ENCODE measurements around the gene TFDP2.
"Not testable (repeated sequence)": the region's sequence is repeated elsewhere in the genome, so short reads cannot be mapped to it uniquely, and the experiment has no call there.

TFDP2 gene

DNA sequence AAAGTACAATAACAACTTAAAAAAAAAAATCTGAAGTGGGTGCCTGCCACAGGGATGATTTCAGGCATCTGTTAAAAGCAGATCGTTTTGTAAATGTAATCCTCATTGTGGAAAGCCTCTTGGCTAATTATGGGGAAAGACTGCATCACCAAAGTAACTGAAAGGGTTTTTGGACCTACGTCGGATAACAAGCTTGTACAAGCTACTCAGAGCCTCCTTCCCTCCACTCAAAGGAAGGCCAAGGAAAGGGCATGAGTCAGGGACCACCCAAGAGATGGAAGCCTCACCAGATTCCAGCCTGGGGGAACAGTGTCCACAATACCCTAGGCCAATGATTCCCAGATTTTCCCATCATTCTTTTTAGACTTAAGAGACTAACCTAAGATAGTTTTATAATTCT, 188.6 kb downstream of the TFDP2 start:
- no peak for DNase-seq (ENCODE audit: low read depth)

DNA sequence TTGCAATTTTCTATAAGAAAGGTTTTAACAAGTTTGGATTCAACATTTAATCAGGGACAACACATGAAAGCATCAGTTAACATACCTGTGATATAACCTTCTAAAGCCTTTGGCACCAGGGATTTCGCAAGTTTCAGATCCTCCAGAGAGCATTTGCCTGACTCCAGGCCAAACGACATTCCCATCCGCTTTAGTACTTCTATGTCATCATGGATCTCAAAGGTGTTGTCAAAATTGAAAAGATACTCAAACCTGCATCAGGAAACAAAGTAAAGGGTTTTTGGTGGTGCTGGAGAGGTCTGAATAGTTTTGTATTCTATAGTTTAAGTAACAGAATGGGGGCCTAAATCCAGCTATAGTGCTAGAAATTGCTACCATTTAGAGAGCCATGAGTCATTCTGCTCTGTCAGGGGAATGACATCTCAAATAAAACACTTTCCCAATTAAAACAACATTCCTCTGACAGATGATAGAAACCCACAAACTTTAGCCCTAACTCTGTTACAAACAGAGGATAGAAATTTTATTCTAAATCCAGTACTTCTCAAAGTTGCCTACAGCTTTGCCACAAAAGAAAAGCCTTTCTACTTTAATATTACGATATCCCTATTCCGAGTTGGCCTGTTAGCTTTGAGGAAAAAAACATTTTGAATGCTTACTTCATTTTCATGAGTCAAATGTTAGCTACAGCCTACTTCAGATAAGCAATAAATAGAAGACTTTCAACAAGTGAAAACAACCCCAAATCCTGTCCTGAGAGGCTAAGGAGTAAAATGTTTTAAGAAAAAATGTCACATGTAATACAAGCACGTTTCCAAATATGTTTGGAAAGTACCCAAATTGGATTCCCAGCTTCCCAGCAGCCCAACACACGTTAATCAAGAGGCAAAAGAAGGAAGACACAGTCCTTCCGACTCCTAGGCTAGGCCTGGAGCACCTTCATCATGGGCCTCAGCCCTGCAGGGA, 189.5 kb downstream of the TFDP2 start:
- DNase-seq (ENCODE audit: low read depth): no peak

DNA sequence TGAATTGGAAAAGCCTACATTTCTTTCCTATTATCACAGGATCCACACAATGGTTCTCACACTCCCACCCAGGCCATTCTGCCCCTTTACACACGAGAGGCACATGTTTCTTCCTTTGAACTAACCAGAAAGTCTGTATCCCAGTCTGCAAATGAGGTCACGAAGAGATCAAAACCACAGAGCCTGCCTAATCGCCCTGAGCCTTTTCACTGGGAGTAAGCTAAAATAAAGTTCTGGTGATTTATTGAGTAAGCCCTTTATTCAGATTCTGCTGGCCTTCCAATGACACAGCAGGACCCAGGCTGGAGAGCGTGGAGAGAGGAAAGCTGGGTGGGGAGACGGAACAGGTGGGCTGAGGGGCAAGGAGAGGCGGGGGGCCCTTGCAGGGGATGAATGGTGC, 194.2 kb downstream of the TFDP2 start:
- no peak for DNase-seq (ENCODE audit: low read depth)

DNA sequence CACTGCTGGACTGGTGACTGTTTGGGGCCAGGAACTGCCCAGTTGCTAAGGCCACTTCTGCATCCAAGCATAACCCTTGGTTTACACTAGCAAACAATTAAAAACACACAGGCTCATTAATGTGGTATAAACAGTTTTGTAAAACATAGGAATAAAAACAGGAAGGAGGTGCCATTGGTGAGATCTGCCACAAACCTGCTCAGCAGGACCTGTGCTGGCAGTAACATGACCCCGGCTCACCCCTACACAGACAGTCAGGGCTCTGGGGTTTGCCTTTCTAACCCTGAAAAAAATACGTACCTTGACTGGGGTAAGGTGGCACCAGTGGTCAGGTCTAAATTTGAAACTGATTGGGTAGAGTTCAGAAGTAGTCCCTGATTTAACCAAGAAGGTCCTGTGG, 196.7 kb downstream of the TFDP2 start:
- no peak for DNase-seq (ENCODE audit: low read depth)

DNA sequence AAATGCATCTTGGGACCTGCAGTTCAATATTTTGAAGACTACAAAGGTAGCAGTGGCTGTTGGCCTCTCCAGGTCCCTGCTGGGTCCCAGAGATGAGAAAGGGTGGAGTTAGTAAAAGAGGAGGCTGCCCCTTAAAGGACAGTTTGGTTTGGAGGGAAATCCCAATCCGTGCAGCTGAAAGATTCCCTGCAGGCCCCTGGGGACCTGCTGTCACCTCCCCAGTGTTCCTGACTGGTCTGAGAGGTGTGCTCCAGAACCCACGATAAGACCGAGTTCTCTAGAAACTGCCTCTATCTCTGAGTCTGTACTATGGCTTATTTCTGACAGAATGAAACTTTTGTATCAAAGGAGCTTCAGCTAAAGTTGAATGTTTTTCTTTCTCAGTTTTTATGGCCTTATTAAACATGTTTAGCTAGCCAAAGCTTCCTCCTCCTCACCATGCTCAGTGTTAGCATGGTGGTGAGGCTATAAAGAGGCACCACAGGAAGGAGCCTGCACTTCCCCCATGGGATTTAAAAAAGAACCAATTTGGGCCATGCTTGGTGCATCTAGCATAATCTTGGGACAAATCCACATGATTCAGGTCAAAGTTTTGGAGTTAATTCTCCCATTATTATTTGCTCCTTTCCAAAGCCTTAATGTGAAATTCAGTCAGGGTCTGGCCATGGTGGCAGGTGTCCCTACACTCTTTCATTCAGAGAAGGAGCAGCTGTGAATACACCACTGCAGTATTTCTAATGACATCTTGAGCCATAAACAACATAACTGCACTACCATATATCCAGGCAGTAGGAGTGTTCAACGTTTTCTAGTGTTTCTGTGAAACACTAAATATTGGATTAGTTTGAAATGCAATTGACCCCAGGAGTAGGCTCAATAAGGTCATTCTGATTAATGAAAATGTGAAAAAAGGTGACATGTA, 198.5 kb downstream of the TFDP2 start:
- DNase-seq (ENCODE audit: low read depth): no peak

DNA sequence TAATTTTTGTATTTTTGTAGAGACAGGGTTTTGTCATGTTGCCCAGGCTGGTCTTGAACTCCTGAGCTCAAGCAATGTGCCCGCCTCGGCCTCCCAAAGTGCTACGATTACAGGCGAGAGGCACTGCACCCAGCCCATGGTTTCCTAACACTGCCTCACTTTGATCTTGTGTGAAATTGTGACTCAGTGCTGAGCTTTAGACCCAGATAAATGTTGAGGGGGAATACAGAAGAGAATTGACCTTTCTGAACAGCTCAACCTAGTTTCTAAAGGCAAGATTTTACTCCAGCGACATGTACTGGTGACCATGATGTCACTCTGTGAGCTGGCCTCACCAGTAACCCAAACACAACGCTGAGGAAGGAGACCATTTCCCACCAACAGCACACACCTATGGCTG, 199.4 kb downstream of the TFDP2 start:
- no peak for DNase-seq (ENCODE audit: low read depth)

DNA sequence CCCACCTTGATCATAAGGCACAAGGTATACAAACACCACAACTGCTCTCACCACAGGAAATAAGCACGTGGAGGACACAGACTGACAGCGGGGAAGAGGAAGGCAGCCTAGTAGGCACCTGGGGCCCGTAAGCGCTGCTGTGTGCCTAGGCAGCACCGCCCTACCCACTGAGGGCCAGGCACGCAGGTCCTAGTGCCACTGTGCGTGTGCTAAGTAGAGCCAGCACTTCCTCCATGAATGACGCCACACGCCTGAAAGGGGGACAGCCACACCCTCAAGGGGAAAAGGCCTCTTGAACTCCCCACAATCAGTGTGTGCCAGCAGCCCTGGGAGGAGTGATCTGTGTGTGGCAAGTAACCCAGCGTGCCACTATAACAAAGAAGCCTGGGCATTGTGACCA, 199.9 kb downstream of the TFDP2 start:
- no peak for DNase-seq (ENCODE audit: low read depth)

DNA sequence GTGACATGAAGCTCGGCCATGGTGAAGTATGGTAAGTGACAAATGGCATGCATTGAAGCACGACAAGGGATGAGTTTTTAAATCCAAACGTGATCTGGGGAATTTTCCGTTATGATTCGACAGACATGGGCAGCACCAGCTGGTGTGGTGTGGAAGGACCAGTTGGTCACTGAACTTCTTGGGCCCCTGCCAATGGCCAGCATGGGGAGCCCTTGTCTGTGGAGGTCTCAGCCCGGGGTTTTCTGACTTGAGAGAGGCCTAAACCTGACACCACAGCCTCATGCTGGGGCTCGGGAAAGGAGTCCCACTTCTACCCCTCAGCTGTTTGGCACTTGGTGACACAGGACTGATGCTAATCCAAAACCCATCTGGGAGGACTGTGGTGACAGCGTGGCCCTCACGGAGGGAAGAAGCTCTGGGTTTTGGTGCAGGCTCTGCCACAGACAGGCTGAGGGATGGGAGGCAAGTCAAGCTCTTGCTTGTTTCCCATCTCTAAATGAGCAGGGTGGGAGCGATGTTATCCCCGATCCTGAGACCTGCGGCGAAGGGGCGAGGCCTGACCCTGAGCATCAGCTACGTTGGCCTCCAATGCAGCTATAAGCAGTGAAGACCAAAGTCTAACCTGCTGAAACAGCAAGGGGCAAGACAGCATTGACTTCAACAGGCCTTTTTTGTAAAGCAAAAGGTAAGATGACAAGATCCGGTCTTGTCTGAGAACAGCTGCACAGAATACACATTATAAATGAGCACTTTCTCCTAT, 203.4 kb downstream of the TFDP2 start:
- no peak for DNase-seq (ENCODE audit: low read depth)

DNA sequence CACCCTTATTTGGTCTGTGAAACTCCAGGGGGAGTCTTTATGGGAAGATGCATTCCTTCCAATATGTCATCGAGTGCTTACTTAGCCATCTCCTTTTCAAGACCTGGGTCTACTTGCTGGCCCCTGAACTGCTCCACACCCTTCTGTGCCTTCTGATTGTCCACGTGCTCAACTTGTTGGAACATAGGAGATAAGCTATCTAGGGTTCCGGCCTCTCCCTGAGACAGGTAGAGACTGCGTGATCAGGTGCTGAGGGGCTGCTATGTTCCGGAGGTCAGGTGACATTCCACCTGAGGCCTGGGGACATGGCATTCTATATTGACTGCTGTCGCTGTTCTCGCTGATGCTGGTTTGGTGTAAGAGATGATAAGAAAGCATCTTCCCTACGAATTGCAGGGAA, 207.3 kb downstream of the TFDP2 start:
- DNase-seq (ENCODE audit: low read depth): no peak

DNA sequence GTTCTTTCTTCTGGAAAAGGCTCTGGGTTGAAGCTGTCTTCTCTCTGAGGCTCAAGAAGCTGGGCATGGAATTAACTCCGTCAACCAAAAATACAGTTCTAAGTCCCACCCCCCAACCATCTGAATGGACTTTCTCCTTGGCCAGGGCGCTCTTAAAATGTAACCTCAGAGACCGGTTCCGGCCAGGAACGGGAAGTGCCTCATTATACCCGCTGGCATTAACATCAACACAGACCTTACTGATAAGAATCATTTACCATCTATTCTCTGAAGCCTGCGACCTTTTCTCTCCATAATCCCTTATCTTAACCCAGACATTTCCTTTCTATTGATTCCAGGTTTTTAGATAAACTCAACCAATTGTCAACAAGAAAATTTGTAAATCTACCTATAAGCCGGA, 208.3 kb downstream of the TFDP2 start:
- no peak for DNase-seq (ENCODE audit: low read depth)

DNA sequence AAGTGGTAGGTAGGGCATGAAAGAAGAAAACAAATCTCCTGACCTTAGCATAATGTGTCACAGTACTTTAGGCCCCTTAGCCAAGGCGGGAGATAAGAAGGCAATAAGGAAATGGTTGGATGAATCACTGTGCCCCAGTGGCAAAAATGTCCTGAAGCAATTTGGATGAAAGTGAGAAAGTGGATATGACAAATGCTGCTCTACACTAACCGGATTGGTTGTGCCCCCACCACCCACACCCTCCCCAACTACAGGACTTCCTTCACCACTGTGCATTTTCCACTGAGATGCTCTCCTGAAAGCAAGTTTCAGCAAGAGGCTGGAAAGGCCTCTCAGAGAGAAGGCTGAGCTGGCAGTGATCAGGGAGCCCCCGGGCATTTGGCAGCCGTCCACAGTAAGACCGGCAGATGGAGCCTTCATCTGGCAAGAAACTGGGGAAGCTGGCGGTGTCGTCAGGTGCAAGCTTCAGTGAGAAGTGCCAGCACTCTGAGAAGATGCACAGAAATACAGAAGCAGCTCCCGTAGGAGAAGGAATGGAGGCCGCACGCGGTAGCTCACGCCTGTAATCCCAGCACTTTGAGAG, 209.1 kb downstream of the TFDP2 start:
- DNase-seq (ENCODE audit: low read depth): no peak

DNA sequence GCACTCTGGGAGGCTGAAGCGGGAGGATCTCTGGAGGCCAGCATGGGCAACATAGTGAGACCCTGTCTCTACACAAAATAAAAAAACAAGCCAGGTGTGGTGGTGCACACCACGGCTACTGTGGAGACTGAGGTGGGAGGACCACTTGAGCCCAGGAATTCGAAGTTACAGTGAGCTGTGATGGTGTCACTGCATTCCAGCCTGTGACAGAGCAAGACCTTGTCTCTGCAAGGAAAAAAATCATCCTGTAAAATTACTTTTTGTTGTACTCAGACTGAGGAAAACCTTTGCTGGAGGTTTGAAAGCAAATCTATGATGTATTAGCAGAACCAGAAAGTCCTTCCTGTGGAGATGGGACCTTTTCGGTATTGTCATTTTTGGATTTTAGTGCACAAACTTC, 209.6 kb downstream of the TFDP2 start:
- DNase-seq (ENCODE audit: low read depth): no peak

DNA sequence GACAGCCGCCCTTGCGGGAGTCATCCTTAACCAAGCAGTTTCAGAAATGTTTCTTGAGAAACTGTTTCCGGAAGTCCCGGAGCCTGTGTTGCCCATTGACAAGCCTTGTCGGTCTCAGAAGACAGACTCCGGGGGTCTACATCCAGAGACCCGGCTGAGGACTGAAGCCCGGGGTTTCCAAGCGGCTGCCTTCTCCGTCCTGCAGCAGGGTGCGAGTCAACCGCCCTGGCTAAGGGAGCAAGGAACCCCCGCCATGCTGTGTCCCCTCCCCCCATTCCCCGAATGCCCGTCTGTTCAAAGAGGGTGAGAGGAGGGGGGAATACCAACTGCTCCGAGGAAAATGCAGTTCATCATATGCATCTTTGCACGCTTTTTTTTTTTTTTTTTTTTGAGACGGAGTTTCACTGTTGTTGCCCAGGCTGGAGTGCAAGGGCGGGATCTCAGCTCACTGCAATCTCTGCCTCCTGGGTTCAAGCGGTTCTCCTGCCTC, 211.3 kb downstream of the TFDP2 start:
- no peak for DNase-seq (ENCODE audit: low read depth)

DNA sequence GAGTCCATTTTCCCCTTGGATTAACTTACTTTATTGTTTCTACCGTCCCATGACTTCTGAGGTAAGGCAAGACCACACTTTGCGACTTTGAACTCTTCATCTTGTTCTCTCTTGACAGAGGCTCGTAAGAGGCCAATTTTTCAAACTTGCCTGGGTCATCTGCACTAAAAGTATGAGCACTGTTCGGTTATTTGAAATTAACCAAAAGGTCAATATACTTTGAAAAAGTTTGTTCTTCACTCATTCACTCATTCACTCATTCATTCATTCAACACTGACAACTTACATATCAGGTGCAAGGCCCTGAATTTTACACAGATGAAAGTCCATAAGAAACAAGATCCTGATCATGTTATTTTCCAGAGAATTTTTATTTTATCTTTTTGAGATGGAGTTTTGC, 215.0 kb downstream of the TFDP2 start:
- DNase-seq (ENCODE audit: low read depth): no peak

DNA sequence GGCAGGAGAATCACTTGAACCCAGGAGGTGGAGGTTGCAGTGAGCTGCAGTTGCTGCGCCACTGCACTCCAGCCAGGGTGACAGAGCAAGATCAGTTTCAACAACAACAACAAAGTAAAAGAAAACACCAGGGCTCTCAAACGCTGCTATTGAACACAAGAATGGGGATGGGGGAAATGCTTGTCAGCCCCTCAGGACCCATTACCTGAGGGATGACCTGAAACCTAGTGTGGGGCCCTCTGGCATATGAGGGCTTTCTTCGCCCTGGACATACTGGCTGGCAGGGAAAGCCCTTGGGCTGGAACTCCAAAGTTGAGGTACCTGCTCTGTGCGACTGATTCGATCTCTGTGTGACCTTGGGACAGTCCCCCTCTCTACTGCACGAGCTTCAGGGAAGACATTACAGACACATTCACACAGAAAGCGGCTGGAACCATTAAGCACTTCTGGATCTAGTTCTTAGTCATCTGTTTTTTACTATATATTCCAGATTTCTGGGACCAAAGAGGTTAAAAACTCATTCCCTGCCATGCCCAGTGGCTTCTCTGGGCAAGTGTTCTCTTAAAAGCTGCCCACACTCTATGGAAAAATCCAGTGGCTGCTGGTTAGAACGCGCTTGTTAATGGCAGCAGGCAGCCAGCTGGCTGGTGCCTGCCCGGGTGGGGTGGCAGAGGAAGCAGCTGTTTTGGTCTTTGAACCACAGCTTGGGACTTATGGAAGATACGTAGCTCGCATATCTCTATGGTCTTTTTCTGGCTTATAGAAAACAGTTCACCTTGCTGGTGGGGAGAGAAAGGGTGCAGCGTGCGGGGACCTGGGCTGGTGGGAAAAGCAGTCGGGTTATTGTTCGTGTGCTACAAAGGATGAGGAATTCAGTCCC, 215.7 kb downstream of the TFDP2 start:
- no peak for DNase-seq (ENCODE audit: low read depth)

DNA sequence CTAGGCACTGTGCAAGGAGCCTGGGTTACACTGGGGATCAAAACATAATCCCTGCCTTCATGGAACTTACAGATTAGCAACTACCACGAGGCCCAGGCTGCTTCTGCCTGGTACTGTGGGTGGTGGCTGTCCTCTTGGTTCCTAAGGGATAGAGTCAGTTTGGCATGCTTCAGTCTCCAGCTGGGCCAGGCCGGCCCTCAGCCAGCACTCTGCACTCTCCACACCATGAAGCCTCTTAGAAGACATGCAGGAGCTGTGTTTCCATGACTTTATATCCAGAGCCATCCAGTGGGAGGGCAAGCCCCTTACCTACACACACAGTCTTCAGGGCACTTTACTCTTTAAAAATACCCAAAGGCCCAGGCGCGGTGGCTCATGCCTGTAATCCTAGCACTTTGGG, 218.5 kb downstream of the TFDP2 start:
- DNase-seq (ENCODE audit: low read depth): no peak

DNA sequence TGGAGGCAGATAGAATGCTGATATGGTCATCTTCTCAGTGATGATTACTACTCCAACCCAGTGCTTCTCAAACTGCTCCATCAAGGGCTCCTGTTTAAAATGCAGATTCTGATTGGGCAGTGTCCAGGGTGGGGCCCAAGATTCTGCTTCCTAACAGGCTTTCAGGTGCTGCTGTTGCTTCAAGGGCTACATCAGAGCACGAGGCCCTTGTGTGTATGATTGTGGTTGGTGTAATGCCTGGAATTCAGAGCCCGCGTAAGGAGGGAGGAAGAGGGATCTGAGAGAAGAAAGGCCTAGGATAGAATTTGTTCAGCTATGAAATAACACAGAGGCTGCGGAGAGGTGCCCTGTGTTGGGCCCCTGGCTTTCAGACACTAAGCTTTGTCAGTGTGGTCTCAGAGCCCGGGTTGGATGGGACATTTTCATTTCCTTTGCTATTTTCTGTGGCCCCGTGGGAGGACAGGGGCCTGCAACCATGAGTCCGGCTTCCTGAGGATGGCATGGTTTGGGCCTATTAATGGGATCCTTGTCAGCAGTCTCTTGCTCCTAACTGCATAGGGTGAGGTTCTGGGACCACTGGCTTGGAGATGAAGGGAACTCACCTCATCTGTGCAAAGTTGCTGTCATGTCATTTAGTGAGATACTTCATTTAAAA, 219.9 kb downstream of the TFDP2 start:
- no peak for DNase-seq (ENCODE audit: low read depth)

DNA sequence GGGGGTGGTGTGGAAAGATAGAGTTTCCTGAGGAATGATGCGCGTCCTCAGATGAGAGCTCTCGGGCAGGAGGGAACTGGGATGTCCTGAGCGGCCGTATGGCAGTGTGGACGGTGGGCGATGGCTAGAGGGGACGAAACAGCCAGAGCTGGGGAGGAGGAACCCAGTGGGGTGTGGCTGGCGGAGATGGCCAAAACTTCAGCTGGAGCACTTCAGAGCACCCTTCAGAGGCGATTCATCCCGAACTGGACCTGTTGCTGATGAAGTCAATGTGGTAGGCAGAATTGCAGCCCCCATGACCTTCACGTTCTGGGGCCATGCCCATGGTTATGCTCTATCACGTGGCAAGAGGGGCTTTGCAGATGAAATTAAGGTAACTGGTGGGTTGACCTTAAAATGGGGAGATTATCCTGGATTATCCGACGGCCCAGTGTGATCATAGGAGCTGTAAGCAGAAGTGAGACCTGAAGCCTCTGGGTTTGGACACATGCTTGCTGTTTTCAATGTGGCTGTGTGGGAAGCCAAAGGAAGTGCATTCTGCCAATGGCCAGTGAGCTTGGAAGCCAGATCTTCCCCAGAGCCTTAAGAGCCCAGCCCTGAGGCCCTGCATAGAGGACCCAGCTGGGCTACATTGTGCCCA, 220.6 kb downstream of the TFDP2 start:
- DNase-seq (ENCODE audit: low read depth): no peak

DNA sequence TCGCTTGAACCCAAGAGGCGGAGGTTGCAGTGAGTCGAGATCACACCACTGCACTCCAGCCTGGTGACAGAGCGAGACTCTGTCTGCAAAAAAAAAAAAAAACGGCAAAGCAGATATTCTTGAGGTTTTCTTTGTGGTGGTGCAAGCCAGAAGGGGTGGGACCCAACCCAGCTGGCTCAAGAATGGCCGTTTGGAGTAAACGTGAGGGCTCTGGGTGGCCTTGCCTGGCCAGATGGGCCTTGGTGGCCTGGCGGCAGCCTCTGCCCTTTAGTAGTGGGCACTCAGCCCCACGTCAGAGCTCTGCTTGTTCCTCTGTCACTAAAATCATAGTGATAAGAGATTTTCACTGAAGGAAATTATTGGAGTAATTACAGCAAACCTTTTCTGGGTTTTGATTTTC, 222.4 kb downstream of the TFDP2 start:
- no peak for DNase-seq (ENCODE audit: low read depth)

DNA sequence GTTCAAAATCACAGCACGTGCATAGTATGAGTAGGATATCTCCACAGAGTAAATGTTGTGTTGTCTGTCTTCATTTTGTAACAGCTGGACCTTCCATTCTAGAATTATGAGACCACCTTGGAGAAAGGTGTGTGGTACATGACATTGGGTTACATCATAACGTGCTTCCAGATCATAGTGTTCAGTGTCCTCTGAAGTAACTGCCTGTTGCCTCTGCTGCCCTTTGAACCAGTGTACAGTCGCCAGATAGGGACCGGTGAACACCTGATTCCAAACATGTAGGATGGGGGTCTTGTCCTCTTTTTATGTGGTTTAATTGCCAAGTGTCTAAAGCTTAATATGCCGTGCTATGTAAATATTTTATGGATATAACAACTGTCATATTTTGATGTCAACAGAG, 223.7 kb downstream of the TFDP2 start:
- DNase-seq (ENCODE audit: low read depth): not testable (repeated sequence)

All from stimulated activated CD8-positive, alpha-beta memory T cell treated with anti-CD3 and anti-CD28 coated beads, Interleukin-15, amount 100 ng/mL, for 1 hour (primary cell).